NT2/D1 (cell line): ENCODE results near the gene RPSA.

Experiments used
- SUZ12 ChIP-seq: IDR thresholded peaks from 2 replicates; pipeline ENCODE4 v1.6.1; 2011; ENCODE audit not compliant: insufficient read length, insufficient read depth; ENCODE audit errors: extremely low read depth
- YY1 ChIP-seq: IDR thresholded peaks from 2 replicates; pipeline ENCODE4 v1.6.1; 2011; ENCODE audit not compliant: insufficient read length, insufficient read depth
- ZNF274 ChIP-seq: IDR thresholded peaks from 2 replicates; pipeline ENCODE4 v1.6.1; 2011; ENCODE audit warnings: mild to moderate bottlenecking, low read depth, low read length

DNA sequence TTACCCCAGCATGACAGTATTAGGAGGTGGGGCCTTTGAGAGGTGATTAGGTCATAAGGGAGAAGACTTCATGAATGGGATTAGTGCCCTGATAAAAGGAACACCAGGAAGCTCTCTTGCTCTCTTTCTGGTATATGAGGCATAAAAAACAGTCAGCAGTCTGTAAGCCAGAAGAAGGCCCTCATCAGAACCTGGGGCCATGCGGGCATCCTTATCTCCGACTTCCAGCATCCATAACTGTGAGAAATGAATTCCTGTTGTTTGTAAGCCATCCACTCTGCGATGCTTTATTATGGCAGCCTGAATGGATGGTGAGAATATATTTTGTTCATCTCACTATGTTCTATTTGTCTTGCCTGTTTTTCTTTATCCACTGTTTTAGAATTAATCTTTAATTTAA, 43.3 kb downstream of the RPSA start:
- TF ChIP-seq SUZ12: no peak
- TF ChIP-seq YY1: no peak
- no peak for TF ChIP-seq ZNF274
